ENCODE data around the gene RNU6-9. TPM values are rescaled to one million over a fixed set of nuclear protein-coding genes. Genes with fewer than 3 reads are reported as not detected.
A peak's percentile ranks its signal among the peaks of the same experiment; 100 is the strongest.

The RNU6-9 gene
- total and polyA plus RNA-seq, 2 donors (not counting 1 experiment from before 2014, with no cell fraction given) = not detected

DNA sequence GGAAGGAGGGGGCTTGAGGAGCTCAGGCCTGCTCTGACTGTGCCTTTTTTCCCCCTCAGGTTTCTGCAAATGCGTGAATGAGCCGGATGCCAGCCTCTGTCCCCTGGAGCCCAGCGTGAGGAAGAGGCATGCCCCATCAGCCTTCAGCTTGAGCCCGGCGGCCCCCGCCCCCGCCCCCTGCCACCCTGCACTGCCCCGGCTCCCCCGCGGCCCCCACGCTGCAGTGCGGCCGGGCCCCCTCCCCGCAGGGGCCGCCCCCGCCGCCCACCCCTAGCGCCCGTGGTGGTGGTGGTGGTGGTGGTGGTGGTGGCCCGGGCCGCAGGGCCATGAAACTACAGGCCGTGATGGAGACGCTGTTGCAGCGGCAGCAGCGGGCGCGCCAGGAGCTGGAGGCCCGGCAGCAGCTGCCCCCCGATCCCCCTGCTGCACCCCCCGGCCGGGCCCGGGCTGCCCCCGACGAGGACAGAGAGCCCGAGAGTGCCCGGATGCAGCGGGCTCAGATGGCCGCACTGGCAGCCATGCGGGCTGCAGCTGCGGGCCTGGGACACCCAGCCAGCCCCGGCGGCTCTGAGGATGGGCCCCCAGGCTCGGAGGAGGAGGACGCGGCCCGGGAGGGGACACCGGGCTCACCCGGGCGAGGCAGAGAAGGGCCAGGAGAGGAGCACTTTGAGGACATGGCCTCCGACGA is 36.1 kb downstream of the RNU6-9 start:
- TF ChIP-seq, protein P1, sequence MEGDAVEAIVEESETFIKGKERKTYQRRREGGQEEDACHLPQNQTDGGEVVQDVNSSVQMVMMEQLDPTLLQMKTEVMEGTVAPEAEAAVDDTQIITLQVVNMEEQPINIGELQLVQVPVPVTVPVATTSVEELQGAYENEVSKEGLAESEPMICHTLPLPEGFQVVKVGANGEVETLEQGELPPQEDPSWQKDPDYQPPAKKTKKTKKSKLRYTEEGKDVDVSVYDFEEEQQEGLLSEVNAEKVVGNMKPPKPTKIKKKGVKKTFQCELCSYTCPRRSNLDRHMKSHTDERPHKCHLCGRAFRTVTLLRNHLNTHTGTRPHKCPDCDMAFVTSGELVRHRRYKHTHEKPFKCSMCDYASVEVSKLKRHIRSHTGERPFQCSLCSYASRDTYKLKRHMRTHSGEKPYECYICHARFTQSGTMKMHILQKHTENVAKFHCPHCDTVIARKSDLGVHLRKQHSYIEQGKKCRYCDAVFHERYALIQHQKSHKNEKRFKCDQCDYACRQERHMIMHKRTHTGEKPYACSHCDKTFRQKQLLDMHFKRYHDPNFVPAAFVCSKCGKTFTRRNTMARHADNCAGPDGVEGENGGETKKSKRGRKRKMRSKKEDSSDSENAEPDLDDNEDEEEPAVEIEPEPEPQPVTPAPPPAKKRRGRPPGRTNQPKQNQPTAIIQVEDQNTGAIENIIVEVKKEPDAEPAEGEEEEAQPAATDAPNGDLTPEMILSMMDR (IDR thresholded peaks at IDR 0.05) = no peak
- no peak for TF ChIP-seq EZH2 (IDR thresholded peaks at IDR 0.05; ENCODE audit: borderline replicate concordance, insufficient read depth, low read depth, low read length, poor library complexity, severe bottlenecking)
- intact Hi-C loops (cut with micrococcal nuclease) = loop anchor here (10.0 kb wide), 2 partner anchors 135 to 265 kb away; partner anchors contain the start of genes ARHGAP45 and RNF126
- H3K9me3 ChIP-seq (ENCODE audit: control extremely low read depth in 1 of 3, control insufficient read depth in 2 of 3, insufficient read depth in 1 of 3, low read length in 2 of 3) = no peaks in the 10 kb centered on the region

DNA sequence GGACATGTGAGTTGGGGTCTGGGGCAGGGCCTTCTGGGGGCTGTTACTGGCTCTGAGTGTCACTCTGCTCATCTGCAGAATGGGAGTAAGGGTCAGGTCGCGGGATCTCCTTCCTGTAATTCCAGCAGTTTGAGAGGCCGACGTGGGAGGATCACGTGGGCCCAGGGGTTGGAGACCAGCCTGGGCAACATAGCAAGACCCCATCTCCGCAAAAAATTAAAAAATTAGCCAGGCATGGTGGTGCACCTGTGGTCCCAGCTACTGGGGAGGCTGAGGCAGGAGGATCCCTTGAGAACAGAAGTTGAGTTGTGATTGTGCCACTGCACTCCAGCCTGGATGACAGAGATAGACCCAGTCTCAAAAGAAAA is 36.6 kb downstream of the RNU6-9 start:
- Mint-ChIP-seq H3K27ac (peak overlapping the region; percentile 65), H3K27me3 (no peaks in the 10 kb centered on the region), H3K4me3 (no peak overlapping the region), H3K9me3 (ENCODE audit: insufficient read depth) (no peaks in the 10 kb centered on the region), H3K4me1 (peaks cover 24% of the 10 kb centered on the region)
- no peaks in the 10 kb centered on the region for H3K27me3 ChIP-seq (replicated peaks in 1 of 4; ENCODE audit: control extremely low read depth in 1 of 4, control insufficient read depth in 3 of 4, insufficient read depth in 4 of 4, low read length in 3 of 4)
- H3K36me3 ChIP-seq (replicated peaks in 1 of 2; ENCODE audit: control extremely low read depth in 1 of 2, control insufficient read depth in 1 of 2, extremely low read depth in 1 of 2, insufficient read depth in 2 of 2, low read length in 1 of 2) = no peaks in the 10 kb centered on the region
- no peak overlapping the region for H3K9ac ChIP-seq (ENCODE audit: low read length)
- CTCF ChIA-PET = no interaction called here
- H3K4me3 ChIP-seq (ENCODE audit: control extremely low read depth in 1 of 5, extremely low read depth in 1 of 5, insufficient read depth in 1 of 5, low read depth in 2 of 5, low read length in 4 of 5) = no peak overlapping the region
- TF ChIP-seq, protein P1 (IDR thresholded peaks at IDR 0.05) = no peak
- TF ChIP-seq EZH2 (IDR thresholded peaks at IDR 0.05; ENCODE audit: borderline replicate concordance, insufficient read depth, low read depth, low read length, poor library complexity, severe bottlenecking) = no peak
- H4K20me1 ChIP-seq (ENCODE audit: control insufficient read depth, insufficient read depth, low read length, poor library complexity, severe bottlenecking) = peaks cover 25% of the 10 kb centered on the region
- ATAC-seq (ENCODE audit: low read depth) (no peak), DNase-seq (no peak)
- H3K4me2 ChIP-seq (replicated peaks; ENCODE audit: low read depth, low read length, poor library complexity, severe bottlenecking) = no peak overlapping the region
- no peak overlapping the region for H3K27ac ChIP-seq (ENCODE audit: low read length in 2 of 2)
- H3K79me2 ChIP-seq (ENCODE audit: control insufficient read depth, insufficient read depth, low read length) = peaks cover 35% of the 10 kb centered on the region
- H2AFZ ChIP-seq (ENCODE audit: insufficient read depth, low read depth, low read length, poor library complexity, severe bottlenecking) = no peak overlapping the region
- POLR2A ChIA-PET = interaction anchor here (0.6 kb wide), 1 partner anchor 329 kb away, joined by 4 read pairs; no protein-coding TSS in a partner anchor
- no peaks in the 10 kb centered on the region for H3K9me3 ChIP-seq (ENCODE audit: control extremely low read depth in 1 of 3, control insufficient read depth in 2 of 3, insufficient read depth in 1 of 3, low read length in 2 of 3)
- WGBS (ENCODE audit: insufficient coverage) = 97% methylated on average over 6 of the region's 6 CpGs
- H3K4me1 ChIP-seq (ENCODE audit: control insufficient read depth in 2 of 2, insufficient read depth in 2 of 2, low read length in 2 of 2) = peaks cover 21 to 46% of the 10 kb centered on the region in 2 donors
- intact Hi-C loops (cut with micrococcal nuclease) = loop anchor here (10.0 kb wide), 2 partner anchors 135 to 265 kb away; partner anchors contain the start of genes ARHGAP45 and RNF126

More for the DNA sequence above, 36.1 kb downstream of the RNU6-9 start:
- Histone ChIP-seq H3K36me3 (replicated peaks in 1 of 2; ENCODE audit: control extremely low read depth in 1 of 2, control insufficient read depth in 1 of 2, extremely low read depth in 1 of 2, insufficient read depth in 2 of 2, low read length in 1 of 2) (no peaks in the 10 kb centered on the region), H3K79me2 (ENCODE audit: control insufficient read depth, insufficient read depth, low read length) (peaks cover 34% of the 10 kb centered on the region), H3K9ac (ENCODE audit: low read length) (no peak overlapping the region), H4K20me1 (ENCODE audit: control insufficient read depth, insufficient read depth, low read length, poor library complexity, severe bottlenecking) (peaks cover 24% of the 10 kb centered on the region), H3K4me3 (ENCODE audit: control extremely low read depth in 1 of 5, extremely low read depth in 1 of 5, insufficient read depth in 1 of 5, low read depth in 2 of 5, low read length in 4 of 5) (no peak overlapping the region), H3K4me1 (ENCODE audit: control insufficient read depth in 2 of 2, insufficient read depth in 2 of 2, low read length in 2 of 2) (peaks cover 21 to 46% of the 10 kb centered on the region in 2 donors), H3K27me3 (replicated peaks in 1 of 4; ENCODE audit: control extremely low read depth in 1 of 4, control insufficient read depth in 3 of 4, insufficient read depth in 4 of 4, low read length in 3 of 4) (no peaks in the 10 kb centered on the region), H3K4me2 (replicated peaks; ENCODE audit: low read depth, low read length, poor library complexity, severe bottlenecking) (no peak overlapping the region), H2AFZ (ENCODE audit: insufficient read depth, low read depth, low read length, poor library complexity, severe bottlenecking) (no peak overlapping the region), H3K27ac (ENCODE audit: low read length in 2 of 2) (no peak overlapping the region)
- no peaks in the 10 kb centered on the region for H3K9me3 Mint-ChIP-seq (ENCODE audit: insufficient read depth)
- ATAC-seq (ENCODE audit: low read depth) (no peak), DNase-seq (no peak)
- no peaks in the 10 kb centered on the region for H3K27me3 Mint-ChIP-seq
- peak overlapping the region; percentile 65 for H3K27ac Mint-ChIP-seq
- no peak overlapping the region for H3K4me3 Mint-ChIP-seq
- ChIA-PET POLR2A (interaction anchor here (0.5 to 1.1 kb wide), 2 partner anchors 27 to 55 kb away, joined by 3 read pairs; partner anchors contain the start of gene WDR18), CTCF (no interaction called here)
- H3K4me1 Mint-ChIP-seq = peaks cover 25% of the 10 kb centered on the region
- 98% methylated on average over 26 of the region's 51 CpGs for WGBS (ENCODE audit: insufficient coverage)

All from B cell (primary cell).